H1 (cell line): ENCODE results near the gene COL6A3. TPM values are rescaled to one million over a fixed set of nuclear protein-coding genes. Genes with fewer than 3 reads are reported as not detected.

Source experiments
- CTCF ChIA-PET: fragments of 300-600 bp; sonication (Branson Sonifier 250); formaldehyde crosslinking; loops from one replicate; lab custom pipeline; 2021; ENCODE audit not compliant: partially characterized antibody; lab: Charles Lee
- POLR2A ChIA-PET: fragments of 300-600 bp; sonication (Branson Sonifier 250); formaldehyde crosslinking; loops from one replicate; lab custom pipeline; 2021; ENCODE audit warnings: inconsistent platforms; ENCODE audit not compliant: partially characterized antibody; lab: Charles Lee
- DNase-seq, 2 experiments: peaks; one replicate each; pipeline versions ENCODE4 v3.0.0 to v3.0.0-alpha.2; 2010 to 2022; ENCODE audit warnings: low spot score in 2 of 2, low read depth in 1 of 2, mixed read lengths in 1 of 2
- FAIRE-seq: peaks from 2 replicates; lab custom pipeline; 2011; peaks lifted over from hg19 to GRCh38; lab: Jason Lieb, UNC
- H2AFZ ChIP-seq: 2 replicates; pipeline ENCODE4 v1.8.1; 2012; ENCODE audit warnings: low read length, inconsistent platforms
- H2AK5ac ChIP-seq: 2 replicates; pipeline ENCODE4 v1.6.1; 2013; ENCODE audit warnings: low read depth, low read length
- H2BK120ac ChIP-seq: replicated peaks from 2 replicates; pipeline ENCODE3; 2013; ENCODE audit warnings: low read depth, low read length, inconsistent platforms
- H2BK12ac ChIP-seq: 2 replicates; pipeline ENCODE4 v1.6.1; 2013; ENCODE audit warnings: low read depth, low read length
- H2BK15ac ChIP-seq: 2 replicates; pipeline ENCODE4 v1.6.1; 2013; ENCODE audit warnings: low read length
- H2BK20ac ChIP-seq: 2 replicates; pipeline ENCODE4 v1.6.1; 2013; ENCODE audit warnings: low read length
- H2BK5ac ChIP-seq: 2 replicates; pipeline ENCODE4 v1.6.1; 2013; ENCODE audit warnings: low read depth, low read length
- H3K14ac ChIP-seq: 2 replicates; pipeline ENCODE4 v1.6.1; 2013; ENCODE audit warnings: inconsistent platforms; ENCODE audit not compliant: insufficient read length
- H3K18ac ChIP-seq: 2 replicates; pipeline ENCODE4 v1.6.1; 2013; ENCODE audit warnings: low read length; ENCODE audit errors: extremely low read depth
- H3K23ac ChIP-seq: 2 replicates; pipeline ENCODE4 v1.6.1; 2013; ENCODE audit warnings: inconsistent platforms; ENCODE audit not compliant: insufficient read length
- H3K23me2 ChIP-seq: 2 replicates; pipeline ENCODE4 v1.6.1; 2013; ENCODE audit warnings: low read depth, low read length
- H3K27ac ChIP-seq: 2 replicates; pipeline ENCODE4 v1.6.1; 2011; ENCODE audit warnings: low read depth, low read length, inconsistent platforms
- H3K27me3 ChIP-seq, 4 experiments: replicated peaks in 1 of 4; 1 replicate in 1 of 4; 2 replicates in 3 of 4; pipeline versions ENCODE4 v1.6.1 to v1.8.1; 2011 to 2013; ENCODE audit warnings: low read length in 3 of 4, mild to moderate bottlenecking in 3 of 4, inconsistent platforms in 2 of 4, mixed read lengths in 2 of 4, moderate library complexity in 1 of 4; ENCODE audit not compliant: control insufficient read depth in 3 of 4, insufficient read depth in 3 of 4; ENCODE audit errors: extremely low read depth in 1 of 4
- H3K36me3 ChIP-seq, 4 experiments: 2 replicates each; pipeline versions ENCODE4 v1.6.1 to v1.8.1; 2011 to 2013; ENCODE audit warnings: mild to moderate bottlenecking in 4 of 4, low read length in 3 of 4, moderate library complexity in 2 of 4, control low read depth in 1 of 4, inconsistent platforms in 1 of 4; ENCODE audit not compliant: insufficient read depth in 4 of 4, control insufficient read depth in 2 of 4
- H3K4ac ChIP-seq: replicated peaks from 2 replicates; pipeline ENCODE3; 2013; ENCODE audit warnings: low read length, low read depth, mixed read lengths, inconsistent platforms; ENCODE audit not compliant: insufficient read length
- H3K4me1 ChIP-seq, 4 experiments: replicated peaks in 1 of 4; 1 replicate in 1 of 4; 2 replicates in 3 of 4; pipeline versions ENCODE4 v1.6.1 to v1.8.1; 2011 to 2013; ENCODE audit warnings: low read length in 3 of 4, inconsistent platforms in 2 of 4, mixed read lengths in 1 of 4; ENCODE audit not compliant: insufficient read depth in 4 of 4, control insufficient read depth in 3 of 4
- H3K4me2 ChIP-seq, 2 experiments: 2 replicates each; pipeline versions ENCODE4 v1.6.1 to v1.8.1; 2011 to 2013; ENCODE audit warnings: low read depth in 2 of 2, low read length in 2 of 2, control low read depth in 1 of 2, inconsistent platforms in 1 of 2, mild to moderate bottlenecking in 1 of 2; ENCODE audit not compliant: insufficient read depth in 1 of 2
- H3K4me3 ChIP-seq, 4 experiments: fragments of 200-600, 300-600 bp in 1 of 4; sonication (generic), shearing (Covaris generic), sonication (Bioruptor Twin) in 1 of 4; 2 replicates each; pipeline versions ENCODE4 v1.5.1 to v1.8.1; 2011 to 2016; ENCODE audit warnings: low read length in 4 of 4, low read depth in 3 of 4, control low read depth in 2 of 4, inconsistent platforms in 2 of 4, mild to moderate bottlenecking in 2 of 4, mixed read lengths in 1 of 4, moderate library complexity in 1 of 4; ENCODE audit not compliant: insufficient read depth in 2 of 4; ENCODE audit errors: extremely low read depth in 1 of 4
- H3K56ac ChIP-seq: replicated peaks from 2 replicates; pipeline ENCODE3; 2013; ENCODE audit warnings: low read depth, mild to moderate bottlenecking, mixed read lengths, low read length, inconsistent platforms; ENCODE audit not compliant: insufficient read length
- H3K79me1 ChIP-seq: 2 replicates; pipeline ENCODE4 v1.6.1; 2013; ENCODE audit warnings: low read depth, low read length, control low read depth
- H3K79me2 ChIP-seq, 2 experiments: 2 replicates each; pipeline versions ENCODE4 v1.6.1 to v1.8.1; 2012 to 2013; ENCODE audit warnings: low read length in 2 of 2, mild to moderate bottlenecking in 2 of 2, inconsistent platforms in 1 of 2; ENCODE audit not compliant: insufficient read depth in 2 of 2, control insufficient read depth in 1 of 2
- H3K9ac ChIP-seq, 4 experiments: replicated peaks in 1 of 4; 1 replicate in 1 of 4; 2 replicates in 3 of 4; pipeline versions ENCODE4 v1.6.1 to v1.8.1; 2011 to 2013; ENCODE audit warnings: low read depth in 3 of 4, low read length in 3 of 4, control low read depth in 2 of 4, mild to moderate bottlenecking in 2 of 4, moderate library complexity in 2 of 4, inconsistent platforms in 1 of 4; ENCODE audit errors: extremely low read depth in 1 of 4
- H3K9me3 ChIP-seq, 2 experiments: 2 replicates each; pipeline versions ENCODE4 v1.6.1 to v1.8.1; 2012 to 2013; ENCODE audit warnings: mild to moderate bottlenecking in 2 of 2, moderate library complexity in 2 of 2, control low read depth in 1 of 2, inconsistent platforms in 1 of 2, low read depth in 1 of 2, low read length in 1 of 2, mixed read lengths in 1 of 2; ENCODE audit not compliant: insufficient read depth in 2 of 2
- H4K20me1 ChIP-seq, 2 experiments: replicated peaks in 1 of 2; 2 replicates each; pipeline versions ENCODE3 to v1.8.1; 2011 to 2013; ENCODE audit warnings: inconsistent platforms in 2 of 2, low read length in 2 of 2, mild to moderate bottlenecking in 1 of 2; ENCODE audit not compliant: insufficient read depth in 2 of 2, control insufficient read depth in 1 of 2
- H4K5ac ChIP-seq: 2 replicates; pipeline ENCODE4 v1.6.1; 2013; ENCODE audit warnings: low read length, low read depth, mixed read lengths, inconsistent platforms; ENCODE audit not compliant: insufficient read length
- H4K8ac ChIP-seq: 2 replicates; pipeline ENCODE4 v1.8.0; 2013; ENCODE audit warnings: mild to moderate bottlenecking, moderate library complexity, low read length, inconsistent platforms; ENCODE audit not compliant: insufficient read depth; ENCODE audit errors: extremely low read depth
- H4K91ac ChIP-seq: replicated peaks from 2 replicates; pipeline ENCODE3; 2013; ENCODE audit warnings: low read length, mixed read lengths, inconsistent platforms; ENCODE audit not compliant: insufficient read length
- POLR2A ChIP-seq, 2 experiments: IDR thresholded peaks; 1 replicate in 1 of 2; 2 replicates in 1 of 2; pipeline ENCODE4 v1.6.1; 2011; ENCODE audit warnings: low read depth in 2 of 2, low read length in 2 of 2, mild to moderate bottlenecking in 2 of 2; ENCODE audit errors: control extremely low read depth in 1 of 2
- SIX5 ChIP-seq: IDR thresholded peaks from 2 replicates; pipeline ENCODE4 v1.6.1; 2011; ENCODE audit warnings: mild to moderate bottlenecking, low read depth, low read length
- TAF1 ChIP-seq: IDR thresholded peaks from 2 replicates; pipeline ENCODE4 v1.6.1; 2011; ENCODE audit warnings: mild to moderate bottlenecking, low read depth, low read length
- TAF7 ChIP-seq: optimal IDR thresholded peaks from 2 replicates; pipeline ENCODE3; 2011; ENCODE audit warnings: low read depth, mild to moderate bottlenecking, inconsistent platforms, low read length, moderate library complexity, borderline replicate concordance
- WGBS, 2 experiments: shearing (Covaris generic) in 1 of 2; methylation state at CpG; one replicate each; pipeline versions ENCODE4 v1.1.6 to v1.1.7; 2013 to 2015; ENCODE audit warnings: low lambda C conversion rate in 2 of 2, mixed read lengths in 2 of 2, inconsistent platforms in 1 of 2, low coverage in 1 of 2, missing lambda C conversion rate in 1 of 2; ENCODE audit not compliant: insufficient replicate concordance in 2 of 2, insufficient coverage in 1 of 2, insufficient read length in 1 of 2; ENCODE audit errors: extremely low coverage in 1 of 2, missing lambda C conversion rate in 1 of 2; 5-methylcytosine and 5-hydroxymethylcytosine counted together
- polyA plus RNA-seq, 7 experiments: library from polyadenylated mRNA; depleted of rRNA in 3 of 7; stranded (reverse) in 5 of 7; unstranded in 2 of 7; fragments of >200 nt in 5 of 7; fragments of 200-250 nt in 2 of 7; gene quantifications; 1 replicate in 5 of 7; 2 replicates in 1 of 7; 4 replicates in 1 of 7; pipeline versions ENCODE4 v1.2.1 to v1.2.3, GENCODE V29; 2011 to 2013; ENCODE audit warnings: missing spikeins in 2 of 7, mixed read lengths in 2 of 7
- total RNA-seq: library from RNA; stranded (reverse); fragmentation: NEBNext Ultra II Directional; extraction: Animal tissue kit (Norgen Biotek cat#: 25700); gene quantifications from 2 replicates; pipeline ENCODE4 v1.2.1, GENCODE V29; 2021
- TF ChIP-seq, protein P1 (sequence below): IDR thresholded peaks from 2 replicates; pipeline ENCODE4 v1.6.1; 2011; ENCODE audit warnings: low read depth, mild to moderate bottlenecking, low read length; ENCODE audit not compliant: insufficient read depth

Gene COL6A3
- total and polyA plus RNA-seq, 2 of the 8 experiments (the other 6 are each of a cell fraction or from before 2014, with no cell fraction given): 1.2 to 3.4 TPM

DNA sequence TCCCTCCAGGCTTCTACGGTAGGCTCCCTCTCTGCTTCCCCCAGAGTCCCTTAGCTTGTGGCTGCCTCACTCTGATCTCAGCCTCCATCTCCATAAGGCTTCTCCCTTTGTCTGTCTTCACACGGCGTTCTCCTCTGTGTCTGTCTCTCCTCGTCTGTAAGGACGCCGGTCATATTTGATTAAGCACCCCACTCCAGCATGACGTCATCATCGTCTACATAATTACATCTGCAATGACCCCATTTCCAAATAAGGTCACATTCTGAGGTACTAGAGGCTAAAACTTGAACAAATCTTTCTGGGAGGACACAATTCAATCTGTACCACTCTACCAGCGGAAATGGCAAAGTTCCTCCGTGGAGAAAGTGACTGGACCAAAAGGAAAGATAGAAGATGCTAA, 8.3 kb upstream of the COL6A3 start:
- Histone ChIP-seq H3K9ac (no peak overlapping the region), H3K14ac (no peak overlapping the region), H2AK5ac (no peak overlapping the region), H3K18ac (no peak overlapping the region), H2BK120ac (no peak overlapping the region), H4K8ac (no peak overlapping the region), H2BK12ac (no peak overlapping the region), H3K56ac (no peak overlapping the region), H4K20me1 (no peaks in the 10 kb centered on the region), H2BK15ac (no peak overlapping the region), H3K4ac (no peak overlapping the region), H3K4me2 (no peak overlapping the region), H3K4me1 (no peaks in the 10 kb centered on the region; a peak in 1 of 7 replicates), H3K79me2 (no peaks in the 10 kb centered on the region), H3K23me2 (no peaks in the 10 kb centered on the region), H2BK5ac (no peak overlapping the region), H2BK20ac (0 out of 2 replicates have a peak overlapping the region, but pooled peaks have one; percentile 52), H3K27me3 (no peaks in the 10 kb centered on the region; a peak in 1 of 7 replicates), H2AFZ (0 out of 2 replicates have a peak overlapping the region, but pooled peaks have one; percentile 34), H3K4me3 (no peak overlapping the region), H3K9me3 (no peaks in the 10 kb centered on the region), H3K27ac (no peak overlapping the region), H3K79me1 (no peaks in the 10 kb centered on the region), H3K23ac (no peak overlapping the region), H3K36me3 (no peaks in the 10 kb centered on the region), H4K5ac (no peak overlapping the region), H4K91ac (no peak overlapping the region)
- WGBS, 2 experiments: 97% methylated on average over 10 of the region's 10 CpGs; no CpG with 5 or more reads in 1 of the 2 experiments
- FAIRE-seq (no peak), DNase-seq (no peak)
- ChIA-PET CTCF (interaction anchor here (0.7 to 9.4 kb wide), 38 partner anchors 10 to 300 kb away, joined by 3 to 102 read pairs (median 4); partner anchors contain the start of genes COL6A3 and PRLH), POLR2A (interaction anchor here (0.7 to 1.7 kb wide), 2 partner anchors 12 to 1182 kb away, joined by 3 to 6 read pairs; no protein-coding TSS in a partner anchor)
- TF ChIP-seq SIX5 (no peak), TAF1 (no peak), POLR2A (IDR thresholded peaks at IDR 0.05; ENCODE audit: control extremely low read depth in 1 of 2, low read depth in 2 of 2, low read length in 2 of 2) (no peak), TAF7 (no peak)
- TF ChIP-seq, protein P1, sequence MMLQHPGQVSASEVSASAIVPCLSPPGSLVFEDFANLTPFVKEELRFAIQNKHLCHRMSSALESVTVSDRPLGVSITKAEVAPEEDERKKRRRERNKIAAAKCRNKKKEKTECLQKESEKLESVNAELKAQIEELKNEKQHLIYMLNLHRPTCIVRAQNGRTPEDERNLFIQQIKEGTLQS: no peak
